Measurements from ENCODE around the gene NUB1. TPM values are rescaled to one million over a fixed set of nuclear protein-coding genes. Genes with fewer than 3 reads are reported as not detected.
A peak's percentile ranks its signal among the peaks of the same experiment; 100 is the strongest.

NUB1 gene
- polyA plus RNA-seq, 3 donors = 32.0 to 39.2 (median 37.2) TPM

GRCh38 chr7:151311294-151311864, 30.2 kb upstream of the NUB1 start:
- Mint-ChIP-seq H3K4me3 (no peak overlapping the region), H3K36me3 (no peaks in the 10 kb centered on the region), H3K4me1 (peaks cover 6% of the 10 kb centered on the region)

GRCh38 chr7:151312356-151312755, 29.3 kb upstream of the NUB1 start:
- Histone ChIP-seq H3K27me3 (ENCODE audit: control insufficient read depth in 2 of 2, insufficient read depth in 2 of 2, low read length in 2 of 2) (peaks cover 0 to 3% of the 10 kb centered on the region in 2 donors), H3K79me2 (ENCODE audit: insufficient read depth, low read length) (no peaks in the 10 kb centered on the region), H4K20me1 (ENCODE audit: insufficient read depth, low read length) (no peaks in the 10 kb centered on the region), H3K9me3 (replicated peaks in 1 of 2; ENCODE audit: control insufficient read depth in 1 of 2, insufficient read depth in 1 of 2, low read length in 2 of 2) (peaks cover 7 to 8% of the 10 kb centered on the region in 2 donors), H3K4me3 (replicated peaks in 1 of 3; ENCODE audit: low read depth in 2 of 3, low read length in 3 of 3) (no peak overlapping the region), H3K36me3 (replicated peaks in 1 of 2; ENCODE audit: control insufficient read depth in 1 of 2, insufficient read depth in 2 of 2, low read length in 2 of 2) (no peaks in the 10 kb centered on the region), H3K4me1 (ENCODE audit: control insufficient read depth in 1 of 2, insufficient read depth in 2 of 2, low read length in 2 of 2) (peaks cover 3 to 4% of the 10 kb centered on the region in 2 donors), H3K4me2 (replicated peaks; ENCODE audit: extremely low read depth, low read length, poor library complexity, severe bottlenecking) (no peak overlapping the region), H2AFZ (ENCODE audit: insufficient read depth, low read depth, low read length, poor library complexity, severe bottlenecking) (no peak overlapping the region), H3K9ac (ENCODE audit: insufficient read depth, low read length, poor library complexity, severe bottlenecking) (no peak overlapping the region), H3K27ac (ENCODE audit: low read depth in 1 of 2, low read length in 2 of 2) (no peak overlapping the region)
- DNase-seq = no peak
- TF ChIP-seq CTCF (IDR thresholded peaks at IDR 0.05) = no peak
- Mint-ChIP-seq H3K4me3 (no peak overlapping the region), H3K36me3 (no peaks in the 10 kb centered on the region), H3K9me3 (peaks cover 0 to 12% (median 6%) of the 10 kb centered on the region in 7 donors), H3K4me1 (peaks cover 6% of the 10 kb centered on the region), H3K27me3 (ENCODE audit: low read depth in 3 of 3) (peaks cover 0 to 5% (median 0%) of the 10 kb centered on the region in 3 donors), H3K27ac (no peak overlapping the region)
- 95% methylated on average over 2 of the region's 6 CpGs for WGBS (ENCODE audit: insufficient coverage)
- intact Hi-C loops (cut with micrococcal nuclease) = loop anchor here (5.0 kb wide), 1 partner anchor 135 kb away; no protein-coding TSS in a partner anchor

More at GRCh38 chr7:151311294-151311864, 30.2 kb upstream of the NUB1 start:
- H3K4me3 ChIP-seq (replicated peaks in 1 of 3; ENCODE audit: low read depth in 2 of 3, low read length in 3 of 3) = no peak overlapping the region
- no peaks in the 10 kb centered on the region for H4K20me1 ChIP-seq (ENCODE audit: insufficient read depth, low read length)
- TF ChIP-seq CTCF (IDR thresholded peaks at IDR 0.05) = no peak
- Mint-ChIP-seq H3K9me3 (peaks cover 0 to 14% (median 6%) of the 10 kb centered on the region in 7 donors), H3K27ac (no peak overlapping the region), H3K27me3 (ENCODE audit: low read depth in 3 of 3) (peaks cover 0 to 7% (median 4%) of the 10 kb centered on the region in 3 donors)
- H3K27me3 ChIP-seq (ENCODE audit: control insufficient read depth in 2 of 2, insufficient read depth in 2 of 2, low read length in 2 of 2) = peaks cover 0 to 8% of the 10 kb centered on the region in 2 donors
- no peak overlapping the region for H3K27ac ChIP-seq (ENCODE audit: low read depth in 1 of 2, low read length in 2 of 2)
- 60% methylated on average over 3 of the region's 6 CpGs for WGBS (ENCODE audit: insufficient coverage)
- H3K4me2 ChIP-seq (replicated peaks; ENCODE audit: extremely low read depth, low read length, poor library complexity, severe bottlenecking) = no peak overlapping the region
- H3K4me1 ChIP-seq (ENCODE audit: control insufficient read depth in 1 of 2, insufficient read depth in 2 of 2, low read length in 2 of 2) = peaks cover 3 to 4% of the 10 kb centered on the region in 2 donors
- no peak overlapping the region for H3K9ac ChIP-seq (ENCODE audit: insufficient read depth, low read length, poor library complexity, severe bottlenecking)
- no peaks in the 10 kb centered on the region for H3K79me2 ChIP-seq (ENCODE audit: insufficient read depth, low read length)
- peaks cover 7 to 8% of the 10 kb centered on the region in 2 donors for H3K9me3 ChIP-seq (replicated peaks in 1 of 2; ENCODE audit: control insufficient read depth in 1 of 2, insufficient read depth in 1 of 2, low read length in 2 of 2)
- intact Hi-C loops (cut with micrococcal nuclease) = loop anchor here (5.0 kb wide), 1 partner anchor 136 kb away; no protein-coding TSS in a partner anchor
- no peak overlapping the region for H2AFZ ChIP-seq (ENCODE audit: insufficient read depth, low read depth, low read length, poor library complexity, severe bottlenecking)
- no peaks in the 10 kb centered on the region for H3K36me3 ChIP-seq (replicated peaks in 1 of 2; ENCODE audit: control insufficient read depth in 1 of 2, insufficient read depth in 2 of 2, low read length in 2 of 2)
- DNase-seq = peak in 1 of 3 donors; percentile 22

Measured in CD14-positive monocyte (primary cell).